GM23338 (cell line): ENCODE data around the gene APRT. TPM values are rescaled to one million over a fixed set of nuclear protein-coding genes. Genes with fewer than 3 reads are reported as not detected.

Experiments
- CTCF ChIP-seq, 2 experiments: fragments of 200-600 bp in 1 of 2; sonication (generic) in 1 of 2; conservative IDR thresholded peaks; 2 replicates each; pipeline versions ENCODE4 v1.5.1 to v1.6.1; 2016 to 2017; ENCODE audit warnings: antibody characterized with exemption in 2 of 2, low read depth in 2 of 2, mild to moderate bottlenecking in 2 of 2, moderate library complexity in 1 of 2
- STAT1 ChIP-seq: IDR thresholded peaks from one replicate; pipeline ENCODE4 v1.6.1; 2016; ENCODE audit warnings: antibody characterized with exemption; ENCODE audit not compliant: unreplicated experiment
- polyA plus RNA-seq: library from polyadenylated mRNA; unstranded; fragments of >200 nt; fragmentation: Nextera tagmentation; extraction: Ambion mirVana; gene quantifications from 2 replicates; pipeline ENCODE4 v1.2.1, GENCODE V29; 2016
- total RNA-seq: library from RNA; depleted of rRNA; stranded (reverse); fragments of >200 nt; shearing (Covaris generic); gene quantifications from 2 replicates; pipeline ENCODE4 v1.2.3, GENCODE V29; 2014; rRNA removed
- TF ChIP-seq, protein P1 (sequence below): fragments of 250-450 bp; sonication (Bioruptor Pico); IDR thresholded peaks from 2 replicates; pipeline ENCODE4 v1.5.0; 2020; ENCODE audit warnings: mild to moderate bottlenecking, moderate library complexity

APRT gene
- total and polyA plus RNA-seq, 2 experiments from 2014 or later, result 250 to 522 TPM

GRCh38 chr16:88759976-88760350 lies 51.8 kb downstream of the APRT start (continued):
- TF ChIP-seq CTCF (conservative IDR thresholded peaks at IDR 0.05; ENCODE audit: low read depth in 2 of 2) (no peak), STAT1 (no peak)
- TF ChIP-seq, protein P1, sequence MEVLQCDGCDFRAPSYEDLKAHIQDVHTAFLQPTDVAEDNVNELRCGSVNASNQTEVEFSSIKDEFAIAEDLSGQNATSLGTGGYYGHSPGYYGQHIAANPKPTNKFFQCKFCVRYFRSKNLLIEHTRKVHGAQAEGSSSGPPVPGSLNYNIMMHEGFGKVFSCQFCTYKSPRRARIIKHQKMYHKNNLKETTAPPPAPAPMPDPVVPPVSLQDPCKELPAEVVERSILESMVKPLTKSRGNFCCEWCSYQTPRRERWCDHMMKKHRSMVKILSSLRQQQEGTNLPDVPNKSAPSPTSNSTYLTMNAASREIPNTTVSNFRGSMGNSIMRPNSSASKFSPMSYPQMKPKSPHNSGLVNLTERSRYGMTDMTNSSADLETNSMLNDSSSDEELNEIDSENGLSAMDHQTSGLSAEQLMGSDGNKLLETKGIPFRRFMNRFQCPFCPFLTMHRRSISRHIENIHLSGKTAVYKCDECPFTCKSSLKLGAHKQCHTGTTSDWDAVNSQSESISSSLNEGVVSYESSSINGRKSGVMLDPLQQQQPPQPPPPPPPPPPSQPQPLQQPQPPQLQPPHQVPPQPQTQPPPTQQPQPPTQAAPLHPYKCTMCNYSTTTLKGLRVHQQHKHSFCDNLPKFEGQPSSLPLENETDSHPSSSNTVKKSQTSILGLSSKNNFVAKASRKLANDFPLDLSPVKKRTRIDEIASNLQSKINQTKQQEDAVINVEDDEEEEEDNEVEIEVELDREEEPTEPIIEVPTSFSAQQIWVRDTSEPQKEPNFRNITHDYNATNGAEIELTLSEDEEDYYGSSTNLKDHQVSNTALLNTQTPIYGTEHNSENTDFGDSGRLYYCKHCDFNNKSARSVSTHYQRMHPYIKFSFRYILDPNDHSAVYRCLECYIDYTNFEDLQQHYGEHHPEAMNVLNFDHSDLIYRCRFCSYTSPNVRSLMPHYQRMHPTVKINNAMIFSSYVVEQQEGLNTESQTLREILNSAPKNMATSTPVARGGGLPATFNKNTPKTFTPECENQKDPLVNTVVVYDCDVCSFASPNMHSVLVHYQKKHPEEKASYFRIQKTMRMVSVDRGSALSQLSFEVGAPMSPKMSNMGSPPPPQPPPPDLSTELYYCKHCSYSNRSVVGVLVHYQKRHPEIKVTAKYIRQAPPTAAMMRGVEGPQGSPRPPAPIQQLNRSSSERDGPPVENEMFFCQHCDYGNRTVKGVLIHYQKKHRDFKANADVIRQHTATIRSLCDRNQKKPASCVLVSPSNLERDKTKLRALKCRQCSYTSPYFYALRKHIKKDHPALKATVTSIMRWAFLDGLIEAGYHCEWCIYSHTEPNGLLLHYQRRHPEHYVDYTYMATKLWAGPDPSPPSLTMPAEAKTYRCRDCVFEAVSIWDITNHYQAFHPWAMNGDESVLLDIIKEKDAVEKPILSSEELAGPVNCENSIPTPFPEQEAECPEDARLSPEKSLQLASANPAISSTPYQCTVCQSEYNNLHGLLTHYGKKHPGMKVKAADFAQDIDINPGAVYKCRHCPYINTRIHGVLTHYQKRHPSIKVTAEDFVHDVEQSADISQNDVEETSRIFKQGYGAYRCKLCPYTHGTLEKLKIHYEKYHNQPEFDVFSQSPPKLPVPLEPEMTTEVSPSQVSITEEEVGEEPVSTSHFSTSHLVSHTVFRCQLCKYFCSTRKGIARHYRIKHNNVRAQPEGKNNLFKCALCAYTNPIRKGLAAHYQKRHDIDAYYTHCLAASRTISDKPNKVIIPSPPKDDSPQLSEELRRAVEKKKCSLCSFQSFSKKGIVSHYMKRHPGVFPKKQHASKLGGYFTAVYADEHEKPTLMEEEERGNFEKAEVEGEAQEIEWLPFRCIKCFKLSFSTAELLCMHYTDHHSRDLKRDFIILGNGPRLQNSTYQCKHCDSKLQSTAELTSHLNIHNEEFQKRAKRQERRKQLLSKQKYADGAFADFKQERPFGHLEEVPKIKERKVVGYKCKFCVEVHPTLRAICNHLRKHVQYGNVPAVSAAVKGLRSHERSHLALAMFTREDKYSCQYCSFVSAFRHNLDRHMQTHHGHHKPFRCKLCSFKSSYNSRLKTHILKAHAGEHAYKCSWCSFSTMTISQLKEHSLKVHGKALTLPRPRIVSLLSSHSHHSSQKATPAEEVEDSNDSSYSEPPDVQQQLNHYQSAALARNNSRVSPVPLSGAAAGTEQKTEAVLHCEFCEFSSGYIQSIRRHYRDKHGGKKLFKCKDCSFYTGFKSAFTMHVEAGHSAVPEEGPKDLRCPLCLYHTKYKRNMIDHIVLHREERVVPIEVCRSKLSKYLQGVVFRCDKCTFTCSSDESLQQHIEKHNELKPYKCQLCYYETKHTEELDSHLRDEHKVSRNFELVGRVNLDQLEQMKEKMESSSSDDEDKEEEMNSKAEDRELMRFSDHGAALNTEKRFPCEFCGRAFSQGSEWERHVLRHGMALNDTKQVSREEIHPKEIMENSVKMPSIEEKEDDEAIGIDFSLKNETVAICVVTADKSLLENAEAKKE (CRISPR knock-in tag), result no peak

Other genes with a start within 250 kb of the APRT start
- 25.2 and 30.0 TPM in 2 replicates for gene ZC3H18, start 241.5 kb downstream of the APRT start, total RNA-seq
- 40.1 and 40.7 TPM in 2 replicates for gene ZC3H18, start 241.5 kb downstream of the APRT start, polyA plus RNA-seq
- 2.7 and 5.1 TPM in 2 replicates for gene IL17C, start 173.4 kb downstream of the APRT start, total RNA-seq
- gene IL17C, start 173.4 kb downstream of the APRT start, polyA plus RNA-seq, result 2.3 and 3.9 TPM in 2 replicates
- gene CYBA, start 160.9 kb downstream of the APRT start, total RNA-seq, result 228 and 275 TPM in 2 replicates
- gene CYBA, start 160.9 kb downstream of the APRT start, polyA plus RNA-seq, result 281 and 285 TPM in 2 replicates
- 144 and 149 TPM in 2 replicates for gene MVD, start 148.8 kb downstream of the APRT start, total RNA-seq
- 94.2 and 95.3 TPM in 2 replicates for gene MVD, start 148.8 kb downstream of the APRT start, polyA plus RNA-seq
- gene SNAI3, start 125.4 kb downstream of the APRT start, total RNA-seq, result 19.2 and 19.4 TPM in 2 replicates
- 10.0 and 10.3 TPM in 2 replicates for gene SNAI3, start 125.4 kb downstream of the APRT start, polyA plus RNA-seq
- gene RNF166, start 105.5 kb downstream of the APRT start, total RNA-seq, result 39.6 and 43.4 TPM in 2 replicates
- 24.9 and 27.8 TPM in 2 replicates for gene RNF166, start 105.5 kb downstream of the APRT start, polyA plus RNA-seq
- gene CTU2, start 105.4 kb downstream of the APRT start, total RNA-seq, result 15.4 and 22.3 TPM in 2 replicates
- gene CTU2, start 105.4 kb downstream of the APRT start, polyA plus RNA-seq, result 25.7 and 33.6 TPM in 2 replicates
- gene PIEZO1, start 26.7 kb downstream of the APRT start, total RNA-seq, result 56.2 and 70.1 TPM in 2 replicates
- 29.6 and 30.4 TPM in 2 replicates for gene PIEZO1, start 26.7 kb downstream of the APRT start, polyA plus RNA-seq
- gene CDT1, start 8.1 kb downstream of the APRT start, total RNA-seq, result 114 and 187 TPM in 2 replicates
- 32.6 and 36.1 TPM in 2 replicates for gene CDT1, start 8.1 kb downstream of the APRT start, polyA plus RNA-seq
- gene GALNS, start 45.0 kb upstream of the APRT start, total RNA-seq, result 16.4 and 18.8 TPM in 2 replicates
- gene GALNS, start 45.0 kb upstream of the APRT start, polyA plus RNA-seq, result 9.7 TPM in 2 replicates
- 59.3 and 68.8 TPM in 2 replicates for gene TRAPPC2L, start 45.2 kb upstream of the APRT start, total RNA-seq
- gene TRAPPC2L, start 45.2 kb upstream of the APRT start, polyA plus RNA-seq, result 167 and 171 TPM in 2 replicates
- not detected in 2 replicates for gene PABPN1L, start 54.7 kb upstream of the APRT start, total RNA-seq
- not detected in 2 replicates for gene PABPN1L, start 54.7 kb upstream of the APRT start, polyA plus RNA-seq
- gene CBFA2T3, start 165.3 kb upstream of the APRT start, total RNA-seq, result 0.85 and 1.5 TPM in 2 replicates
- 0.70 and 0.87 TPM in 2 replicates for gene CBFA2T3, start 165.3 kb upstream of the APRT start, polyA plus RNA-seq